IMR-90 (cell line): ENCODE measurements around the gene SLC19A1. TPM values are rescaled to one million over a fixed set of nuclear protein-coding genes. Genes with fewer than 3 reads are reported as not detected.

ENCODE experiments used
- ATAC-seq: fragments of 200-7000 bp; cut with Tn5 transposase; 2 replicates; pipeline ENCODE4 v1.9.1; 2020; ENCODE audit warnings: low read depth, mild to moderate bottlenecking, moderate library complexity
- BruUV-seq: library from RNA; stranded (reverse); fragments of 400-500 nt; replicated peaks from 2 replicates; lab custom pipeline; 2021; lab: Mats Ljungman, UMichigan
- CTCF ChIA-PET: fragments of 300-600 bp; formaldehyde crosslinking; extraction: SDS; loops from one replicate; lab custom pipeline; 2021; ENCODE audit warnings: antibody characterized with exemption; lab: Yijun Ruan, JAX
- POLR2A ChIA-PET: fragments of 300-600 bp; sonication (Branson Sonifier 250); formaldehyde crosslinking; loops from one replicate; lab custom pipeline; 2022; ENCODE audit warnings: antibody characterized with exemption; ENCODE audit not compliant: unreplicated experiment; lab: Charles Lee
- DNase-seq: peaks from one replicate; pipeline ENCODE4 v3.0.0; 2013
- H2AFZ ChIP-seq: replicated peaks from 2 replicates; pipeline ENCODE3; 2013; ENCODE audit warnings: low read length, mild to moderate bottlenecking; ENCODE audit not compliant: poor library complexity
- H2AK5ac ChIP-seq: 2 replicates; pipeline ENCODE4 v1.6.1; 2013; ENCODE audit warnings: low read depth, low read length, inconsistent platforms
- H2AK9ac ChIP-seq: replicated peaks from 2 replicates; pipeline ENCODE3; 2013; ENCODE audit warnings: mild to moderate bottlenecking, low read depth, low read length, moderate library complexity; ENCODE audit not compliant: poor library complexity
- H2BK120ac ChIP-seq: 2 replicates; pipeline ENCODE4 v1.6.1; 2013; ENCODE audit warnings: low read depth, low read length, inconsistent platforms
- H2BK15ac ChIP-seq: 3 replicates; pipeline ENCODE4 v1.6.1; 2013; ENCODE audit warnings: low read depth, low read length, inconsistent platforms
- H2BK20ac ChIP-seq: 2 replicates; pipeline ENCODE4 v1.6.1; 2013; ENCODE audit warnings: low read depth, mild to moderate bottlenecking, inconsistent platforms, low read length, moderate library complexity
- H2BK5ac ChIP-seq: 2 replicates; pipeline ENCODE4 v1.6.1; 2013; ENCODE audit warnings: mild to moderate bottlenecking, low read depth, low read length, inconsistent platforms; ENCODE audit not compliant: poor library complexity, severe bottlenecking
- H3K14ac ChIP-seq: replicated peaks from 2 replicates; pipeline ENCODE4 v1.6.1; 2013; ENCODE audit warnings: low read depth, low read length, inconsistent platforms
- H3K18ac ChIP-seq: 2 replicates; pipeline ENCODE4 v1.6.1; 2013; ENCODE audit warnings: low read depth, low read length, control low read depth
- H3K23ac ChIP-seq: 2 replicates; pipeline ENCODE4 v1.6.1; 2013; ENCODE audit warnings: low read depth, low read length, inconsistent platforms
- H3K27ac ChIP-seq: 2 replicates; pipeline ENCODE4 v1.5.1; 2013; ENCODE audit warnings: mild to moderate bottlenecking, control low read depth, low read length; ENCODE audit not compliant: insufficient read depth
- H3K27me3 ChIP-seq: 2 replicates; pipeline ENCODE4 v1.6.1; 2013; ENCODE audit warnings: low read length; ENCODE audit not compliant: control insufficient read depth, insufficient read depth
- H3K36me3 ChIP-seq: 2 replicates; pipeline ENCODE4 v1.6.1; 2013; ENCODE audit warnings: low read length, mixed read lengths; ENCODE audit not compliant: control insufficient read depth, insufficient read depth
- H3K4ac ChIP-seq: 2 replicates; pipeline ENCODE4 v1.6.1; 2013; ENCODE audit warnings: low read depth, low read length, inconsistent platforms
- H3K4me1 ChIP-seq: 2 replicates; pipeline ENCODE4 v1.6.1; 2013; ENCODE audit warnings: low read length, mixed read lengths; ENCODE audit not compliant: control insufficient read depth, insufficient read depth
- H3K4me2 ChIP-seq: 2 replicates; pipeline ENCODE4 v1.6.1; 2013; ENCODE audit warnings: low read depth, mild to moderate bottlenecking, control low read depth, low read length, moderate library complexity
- H3K4me3 ChIP-seq: 2 replicates; pipeline ENCODE4 v1.5.1; 2013; ENCODE audit warnings: low read depth, mild to moderate bottlenecking, control low read depth, low read length, moderate library complexity; ENCODE audit not compliant: insufficient read depth
- H3K56ac ChIP-seq: 2 replicates; pipeline ENCODE4 v1.6.1; 2013; ENCODE audit warnings: low read length, inconsistent platforms; ENCODE audit not compliant: insufficient read depth; ENCODE audit errors: extremely low read depth
- H3K79me1 ChIP-seq, 2 experiments: 2 replicates each; pipeline ENCODE4 v1.6.1; 2013; ENCODE audit warnings: low read length in 2 of 2, inconsistent platforms in 1 of 2, low read depth in 1 of 2
- H3K9ac ChIP-seq: 2 replicates; pipeline ENCODE4 v1.6.1; 2013; ENCODE audit warnings: low read depth, low read length, control low read depth
- H3K9me1 ChIP-seq: 2 replicates; pipeline ENCODE4 v1.6.1; 2013; ENCODE audit warnings: low read length, inconsistent platforms; ENCODE audit not compliant: insufficient read depth
- H3K9me3 ChIP-seq: 2 replicates; pipeline ENCODE4 v1.6.1; 2013; ENCODE audit warnings: low read length; ENCODE audit not compliant: control insufficient read depth, insufficient read depth
- H4K20me1 ChIP-seq: 2 replicates; pipeline ENCODE4 v1.6.1; 2013; ENCODE audit warnings: low read length, inconsistent platforms; ENCODE audit not compliant: insufficient read depth
- H4K5ac ChIP-seq: 2 replicates; pipeline ENCODE4 v1.6.1; 2013; ENCODE audit warnings: mild to moderate bottlenecking, low read depth, low read length, control low read depth
- H4K8ac ChIP-seq, 2 experiments: 2 replicates each; pipeline ENCODE4 v1.6.1; 2013; ENCODE audit warnings: low read depth in 2 of 2, low read length in 2 of 2, control low read depth in 1 of 2, inconsistent platforms in 1 of 2
- H4K91ac ChIP-seq: 2 replicates; pipeline ENCODE4 v1.6.1; 2013; ENCODE audit warnings: low read depth, low read length, inconsistent platforms; ENCODE audit not compliant: insufficient read depth
- BHLHE40 ChIP-seq: fragments of 150-350 bp; IDR thresholded peaks from 2 replicates; pipeline ENCODE4 v1.6.1; 2016; ENCODE audit warnings: mild to moderate bottlenecking, low read depth, low read length
- CEBPB ChIP-seq: IDR thresholded peaks from 2 replicates; pipeline ENCODE4 v1.6.1; 2012; ENCODE audit warnings: low read depth, low read length, improper control_type of control experiment
- CHD1 ChIP-seq: IDR thresholded peaks from 2 replicates; pipeline ENCODE4 v1.6.1; 2012; ENCODE audit warnings: low read depth, low read length, improper control_type of control experiment
- CTCF ChIP-seq: conservative IDR thresholded peaks from 2 replicates; pipeline ENCODE4 v1.5.1; 2012; ENCODE audit warnings: mild to moderate bottlenecking, low read depth, low read length, improper control_type of control experiment
- ELK1 ChIP-seq: fragments of 150-350 bp; IDR thresholded peaks from 2 replicates; pipeline ENCODE4 v1.6.1; 2016; ENCODE audit warnings: low read depth, mild to moderate bottlenecking, low read length, moderate library complexity, borderline replicate concordance
- FOS ChIP-seq: fragments of 150-350 bp; IDR thresholded peaks from 2 replicates; pipeline ENCODE4 v1.6.1; 2016; ENCODE audit warnings: low read depth, low read length
- MAFK ChIP-seq: IDR thresholded peaks from 2 replicates; pipeline ENCODE4 v1.6.1; 2012; ENCODE audit warnings: low read depth, low read length, improper control_type of control experiment
- MAZ ChIP-seq: IDR thresholded peaks from 2 replicates; pipeline ENCODE4 v1.6.1; 2012; ENCODE audit warnings: low read depth, mild to moderate bottlenecking, low read length, improper control_type of control experiment, moderate library complexity, borderline replicate concordance
- MXI1 ChIP-seq: IDR thresholded peaks from 2 replicates; pipeline ENCODE4 v1.6.1; 2012; ENCODE audit warnings: low read depth, mild to moderate bottlenecking, low read length, moderate library complexity, borderline replicate concordance
- NFE2L2 ChIP-seq: fragments of 150-350 bp; IDR thresholded peaks from 2 replicates; pipeline ENCODE4 v1.6.1; 2016; ENCODE audit warnings: low read depth, mild to moderate bottlenecking, low read length
- POLR2A ChIP-seq: IDR thresholded peaks from 2 replicates; pipeline ENCODE4 v1.6.1; 2012; ENCODE audit warnings: mild to moderate bottlenecking, low read depth, low read length
- RCOR1 ChIP-seq: IDR thresholded peaks from 2 replicates; pipeline ENCODE4 v1.6.1; 2012; ENCODE audit warnings: mild to moderate bottlenecking, low read length, improper control_type of control experiment; ENCODE audit not compliant: insufficient replicate concordance
- RFX5 ChIP-seq: IDR thresholded peaks from 2 replicates; pipeline ENCODE4 v1.8.0; 2012; ENCODE audit warnings: low read depth, mild to moderate bottlenecking, low read length, moderate library complexity
- SMC3 ChIP-seq: fragments of 150-350 bp; IDR thresholded peaks from 2 replicates; pipeline ENCODE4 v1.6.1; 2016; ENCODE audit warnings: low read depth, mild to moderate bottlenecking, antibody characterized with exemption, low read length, moderate library complexity
- USF2 ChIP-seq: fragments of 150-350 bp; IDR thresholded peaks from 2 replicates; pipeline ENCODE4 v1.6.1; 2017; ENCODE audit warnings: mild to moderate bottlenecking, antibody characterized with exemption, low read length, low read depth
- WGBS, 2 experiments: methylation state at CpG; one replicate each; pipeline versions ENCODE4 v1.1.5 to v1.1.7; 2013; ENCODE audit warnings: missing lambda C conversion rate in 2 of 2; ENCODE audit not compliant: insufficient read length in 1 of 2; ENCODE audit errors: extremely low coverage in 2 of 2; 5-methylcytosine and 5-hydroxymethylcytosine counted together
- dilution Hi-C: fragments of 300-500 bp; cut with HindIII; formaldehyde crosslinking; loops from one replicate; pipeline ENCODE4 v1.14.3; 2018; ENCODE audit warnings: low sequenced_read_pairs; ENCODE audit not compliant: unreplicated experiment
- in situ Hi-C: fragments of 300-500 bp; cut with MboI; formaldehyde crosslinking; loops from 3 replicates; pipeline ENCODE4 v1.14.3; 2019; ENCODE audit warnings: low sequenced_read_pairs, inconsistent platforms, mixed read lengths
- intact Hi-C: fragments of 100-400 bp; cut with micrococcal nuclease; formaldehyde crosslinking; loops from 2 replicates; pipeline ENCODE4 v1.10.0; 2022
- polyA plus RNA-seq, 3 experiments: library from polyadenylated mRNA; depleted of rRNA; stranded (reverse); fragments of >200 nt; gene quantifications; 2 replicates each; pipeline ENCODE4 v1.2.3, GENCODE V29; 2012; ENCODE audit warnings: low replicate concordance in 1 of 3
- total RNA-seq: library from RNA; depleted of rRNA; stranded (reverse); fragments of >200 nt; gene quantifications from 2 replicates; pipeline ENCODE4 v1.2.3, GENCODE V29; 2012

Gene SLC19A1
- total and polyA plus RNA-seq, 2 of the 4 experiments (the other 2 are of a cell fraction): 2.2 to 16.2 TPM

GRCh38 chr21:45548711-45549491 is 6.7 kb upstream of the SLC19A1 start:
- DNase-seq: no peak
- Histone ChIP-seq H4K20me1 (no peaks in the 10 kb centered on the region), H3K23ac (no peak overlapping the region), H3K36me3 (no peaks in the 10 kb centered on the region), H4K8ac (no peak overlapping the region), H3K9me1 (0 out of 2 replicates have a peak, but pooled peaks cover 9% of the 10 kb centered on the region), H3K4ac (no peak overlapping the region), H3K4me2 (no peak overlapping the region), H3K27me3 (peaks cover 10% of the 10 kb centered on the region), H3K56ac (no peak overlapping the region), H2AK5ac (peak overlapping the region; percentile 59; the same call in 1 of the 2 replicates), H3K27ac (no peak overlapping the region), H3K14ac (no peak overlapping the region), H2BK20ac (no peak overlapping the region), H3K4me3 (no peak overlapping the region), H2BK120ac (no peak overlapping the region), H2BK15ac (no peak overlapping the region), H4K5ac (no peak overlapping the region), H2BK5ac (no peak overlapping the region), H3K4me1 (0 out of 2 replicates have a peak, but pooled peaks cover 2% of the 10 kb centered on the region), H2AFZ (peak overlapping the region; percentile 41), H3K79me1 (no peaks in the 10 kb centered on the region), H3K9ac (no peak overlapping the region), H2AK9ac (no peak overlapping the region), H3K18ac (no peak overlapping the region), H3K9me3 (no peaks in the 10 kb centered on the region), H4K91ac (no peak overlapping the region)
- in situ Hi-C loops (no loop called here), intact Hi-C loops (no loop called here), dilution Hi-C loops (no loop called here)
- ATAC-seq: no peak
- ChIA-PET CTCF (no interaction called here), POLR2A (no interaction called here)
- 58% methylated on average over 2 of the region's 9 CpGs; no CpG with 5 or more reads in 1 of the 2 experiments for WGBS, 2 experiments
- no TSS peak for BruUV-seq
- TF ChIP-seq RCOR1: no peak
- TF ChIP-seq CTCF: no peak
- no peak for TF ChIP-seq NFE2L2
- TF ChIP-seq POLR2A: no peak
- no peak for TF ChIP-seq ELK1
- no peak for TF ChIP-seq MAFK
- no peak for TF ChIP-seq RFX5
- no peak for TF ChIP-seq BHLHE40
- no peak for TF ChIP-seq CHD1
- no peak for TF ChIP-seq SMC3
- no peak for TF ChIP-seq USF2
- no peak for TF ChIP-seq MAZ
- TF ChIP-seq CEBPB: no peak
- TF ChIP-seq FOS: no peak
- TF ChIP-seq MXI1: no peak
